IPS DF 4.7 (cell line): ENCODE measurements around the gene VEPH1.

Experiments used
- DNase-seq: peaks from one replicate; pipeline ENCODE4 v3.0.0-alpha.2; 2013; ENCODE audit warnings: low spot score; ENCODE audit errors: extremely low read depth

VEPH1 gene

GRCh38 chr3:157219215-157219614 is 284.0 kb downstream of the VEPH1 start:
- no peak for DNase-seq
